GM21723 (cell line): ENCODE data around the gene NINJ2.
"Not testable (repeated sequence)": the region's sequence is repeated elsewhere in the genome, so short reads cannot be mapped to it uniquely, and the experiment has no call there.

Source experiments
- ATAC-seq: cut with Tn5 transposase; IDR thresholded peaks from one replicate; pipeline ENCODE4 v1.9.1; 2021; ENCODE audit warnings: mild to moderate bottlenecking, moderate library complexity; ENCODE audit not compliant: unreplicated experiment

NINJ2 gene

GRCh38 chr12:642633-643474 lies 20.4 kb downstream of the NINJ2 start:
- ATAC-seq: peak; percentile 56

DNA sequence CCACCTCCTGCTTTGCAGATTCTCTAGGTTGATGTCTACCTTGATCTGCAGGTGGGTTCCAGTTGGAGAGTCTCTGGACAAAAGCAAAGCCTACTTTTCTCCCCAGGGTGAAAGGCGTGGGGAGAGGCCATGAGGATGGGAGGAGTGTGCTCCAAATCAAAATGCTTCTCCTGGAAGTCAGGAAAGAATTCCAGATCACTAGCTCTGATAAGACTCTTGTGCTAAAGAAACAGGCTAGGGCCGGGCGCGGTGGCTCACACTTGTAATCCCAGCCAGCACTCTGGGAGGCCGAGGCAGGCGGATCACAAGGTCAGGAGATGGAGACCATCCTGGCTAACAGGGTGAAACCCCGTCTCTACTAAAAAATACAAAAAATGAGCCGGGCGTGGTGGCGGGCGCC lies 21.9 kb downstream of the NINJ2 start:
- not testable (repeated sequence) for ATAC-seq

- no peak for ATAC-seq
Observed at GRCh38 chr12:640773-641172, 22.5 kb downstream of the NINJ2 start.

DNA sequence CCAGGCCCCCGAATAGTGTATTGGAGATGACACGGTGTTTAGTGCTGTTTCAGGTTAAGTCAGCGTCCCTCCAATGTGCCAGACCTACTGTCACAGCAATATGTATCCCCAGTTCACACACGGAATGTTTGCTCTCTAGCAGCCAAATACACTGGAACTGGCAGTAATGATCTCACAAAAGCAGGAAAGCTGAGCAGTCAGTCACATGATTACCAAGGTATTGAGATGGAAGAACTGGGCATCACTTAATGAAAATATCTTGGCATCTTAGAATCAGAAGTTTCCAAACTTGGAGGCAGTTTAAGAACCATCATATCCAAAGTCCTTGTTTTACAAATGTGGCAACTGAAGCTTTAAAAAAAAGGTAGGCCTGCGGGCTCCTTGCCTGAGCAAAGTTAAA lies 23.3 kb downstream of the NINJ2 start:
- no peak for ATAC-seq

DNA sequence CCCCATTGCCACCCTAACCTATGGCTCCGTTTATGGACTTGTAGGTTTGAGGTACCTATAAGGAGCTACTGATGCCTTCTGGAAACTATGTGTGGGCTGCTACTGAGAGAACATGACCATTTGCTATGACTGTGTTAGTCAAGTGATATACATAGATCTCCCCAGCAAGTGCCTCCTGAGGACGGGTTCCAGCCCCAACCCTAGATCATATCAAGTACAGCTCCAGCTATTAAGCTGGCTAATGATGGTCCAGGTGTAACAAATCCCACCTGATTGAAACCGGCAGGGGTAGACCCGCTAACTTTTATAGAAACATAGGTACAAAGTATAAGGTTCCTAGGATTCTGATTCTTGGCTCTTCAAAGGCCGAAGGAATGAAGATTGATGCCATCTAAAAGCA lies 23.7 kb downstream of the NINJ2 start:
- ATAC-seq: no peak

- ATAC-seq: no peak
Observed at GRCh38 chr12:638953-639557, 24.2 kb downstream of the NINJ2 start.

GRCh38 chr12:636632-637031 lies 26.6 kb downstream of the NINJ2 start:
- no peak for ATAC-seq

DNA sequence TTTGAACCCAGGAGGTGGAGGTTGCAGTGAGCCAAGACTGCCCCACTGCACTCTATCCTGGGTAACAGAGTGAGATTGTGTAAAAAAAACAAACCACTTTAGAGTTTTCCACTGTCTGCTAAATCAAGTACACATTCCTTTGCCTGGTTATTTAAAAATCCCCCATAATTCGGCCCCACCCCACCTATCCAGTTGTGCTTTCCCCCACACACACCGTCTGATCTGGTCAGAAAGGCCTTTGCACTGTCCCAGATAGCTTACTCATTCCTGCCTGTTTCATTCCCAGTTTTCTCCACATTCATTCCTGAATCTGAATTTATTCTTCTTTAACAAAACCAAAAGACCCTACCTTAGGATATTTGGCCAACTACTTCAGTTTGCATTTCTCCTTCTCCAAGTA lies 29.5 kb downstream of the NINJ2 start:
- ATAC-seq: no peak

GRCh38 chr12:632102-632696 lies 31.0 kb downstream of the NINJ2 start:
- no peak for ATAC-seq

- peak; percentile 94 for ATAC-seq
Observed at GRCh38 chr12:630656-631632, 32.3 kb downstream of the NINJ2 start.

DNA sequence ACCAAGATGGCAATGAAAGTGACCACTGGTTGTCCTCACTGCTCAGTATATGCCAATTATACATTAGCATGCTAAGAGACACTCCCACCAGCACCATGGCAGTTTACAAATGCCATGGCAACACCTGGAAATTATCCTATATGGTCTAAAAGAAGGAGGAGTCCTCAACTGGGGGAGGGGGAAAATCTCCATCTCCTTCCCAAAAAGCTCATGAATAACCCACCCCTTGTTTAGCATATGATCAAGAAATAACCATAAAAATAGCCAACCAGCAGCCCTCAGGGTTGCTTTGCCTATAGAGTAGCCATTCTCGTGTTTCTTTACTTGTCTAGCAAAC lies 34.5 kb downstream of the NINJ2 start:
- not testable (repeated sequence) for ATAC-seq

- no peak for ATAC-seq
Observed at GRCh38 chr12:627863-628741, 35.1 kb downstream of the NINJ2 start.

GRCh38 chr12:627285-627684 lies 36.0 kb downstream of the NINJ2 start:
- no peak for ATAC-seq

GRCh38 chr12:625998-626397 lies 37.2 kb downstream of the NINJ2 start:
- no peak for ATAC-seq

GRCh38 chr12:623865-624372 lies 39.3 kb downstream of the NINJ2 start:
- ATAC-seq: no peak

GRCh38 chr12:623172-623864 lies 39.9 kb downstream of the NINJ2 start:
- no peak for ATAC-seq

DNA sequence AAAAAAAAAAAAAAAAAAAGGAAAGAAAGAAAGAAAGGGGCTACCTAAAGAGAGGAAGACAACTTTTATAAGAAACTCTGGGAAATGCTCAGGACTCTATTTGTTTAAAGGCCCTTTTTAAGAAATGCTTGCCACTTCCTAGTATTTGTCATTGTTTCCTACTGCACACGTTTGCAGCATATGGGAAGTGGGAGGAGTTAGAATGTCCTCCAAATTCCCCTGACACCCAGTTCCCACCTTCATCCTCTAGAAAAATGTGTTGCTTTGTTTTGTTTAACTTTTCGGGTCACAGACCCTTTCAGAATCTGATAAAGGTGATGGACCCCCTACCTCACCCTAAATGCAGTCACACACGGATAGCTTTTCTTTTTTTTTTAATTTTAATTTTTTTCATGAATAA lies 40.8 kb downstream of the NINJ2 start:
- ATAC-seq: no peak

GRCh38 chr12:619346-619745 lies 43.9 kb downstream of the NINJ2 start:
- ATAC-seq: no peak

GRCh38 chr12:618605-619004 lies 44.6 kb downstream of the NINJ2 start:
- ATAC-seq: no peak
